Fibroblast of lung (primary cell): Measurements from ENCODE around the gene MORC1. TPM values are rescaled to one million over a fixed set of nuclear protein-coding genes. Genes with fewer than 3 reads are reported as not detected.
A peak's percentile ranks its signal among the peaks of the same experiment; 100 is the strongest.

ENCODE experiments used
- DNase-seq, 2 donors: peaks; one replicate each; pipeline versions ENCODE4 v3.0.0 to v3.0.0-alpha.2; 2010; ENCODE audit warnings: low read depth in 2 of 2
- H2AFZ ChIP-seq: 2 replicates; pipeline ENCODE4 v1.5.1; 2012; ENCODE audit warnings: low read length, control low read depth, inconsistent platforms
- H3K27ac ChIP-seq: 2 replicates; pipeline ENCODE4 v1.5.1; 2011; ENCODE audit warnings: low read length, control low read depth; ENCODE audit not compliant: insufficient read depth
- H3K27me3 ChIP-seq: 2 replicates; pipeline ENCODE4 v1.5.1; 2011; ENCODE audit warnings: mild to moderate bottlenecking, low read length; ENCODE audit not compliant: control insufficient read depth, insufficient read depth
- H3K36me3 ChIP-seq: 2 replicates; pipeline ENCODE4 v1.5.1; 2011; ENCODE audit warnings: low read length; ENCODE audit not compliant: control insufficient read depth, insufficient read depth
- H3K4me1 ChIP-seq: 2 replicates; pipeline ENCODE4 v1.5.1; 2011; ENCODE audit warnings: low read length; ENCODE audit not compliant: control insufficient read depth, insufficient read depth; ENCODE audit errors: extremely low read depth
- H3K4me2 ChIP-seq: 2 replicates; pipeline ENCODE4 v1.5.1; 2011; ENCODE audit warnings: low read length, control low read depth; ENCODE audit not compliant: insufficient read depth; ENCODE audit errors: extremely low read depth
- H3K4me3 ChIP-seq, 4 experiments: fragments of 200-600 bp in 1 of 4; sonication (generic) in 1 of 4; replicated peaks in 1 of 4; 2 replicates each; pipeline ENCODE4 v1.5.1; 2011 to 2016; ENCODE audit warnings: low read length in 4 of 4, low read depth in 3 of 4, mild to moderate bottlenecking in 3 of 4, control low read depth in 2 of 4, inconsistent platforms in 1 of 4, mixed read lengths in 1 of 4; ENCODE audit not compliant: insufficient read depth in 1 of 4; ENCODE audit errors: control extremely low read depth in 1 of 4
- H3K79me2 ChIP-seq: 2 replicates; pipeline ENCODE4 v1.5.1; 2012; ENCODE audit warnings: mild to moderate bottlenecking, low read length, inconsistent platforms; ENCODE audit not compliant: control insufficient read depth, insufficient read depth
- H3K9ac ChIP-seq: 2 replicates; pipeline ENCODE4 v1.5.1; 2011; ENCODE audit warnings: mild to moderate bottlenecking, low read length, control low read depth; ENCODE audit not compliant: insufficient read depth
- H3K9me3 ChIP-seq: 2 replicates; pipeline ENCODE4 v1.5.1; 2012; ENCODE audit warnings: low read depth, low read length; ENCODE audit not compliant: control insufficient read depth, insufficient read depth
- H4K20me1 ChIP-seq: 2 replicates; pipeline ENCODE4 v1.5.1; 2011; ENCODE audit warnings: low read length; ENCODE audit not compliant: control insufficient read depth, insufficient read depth; ENCODE audit errors: extremely low read depth
- EZH2 ChIP-seq: IDR thresholded peaks from 2 replicates; pipeline ENCODE4 v1.5.1; 2012; ENCODE audit warnings: low read length, control low read depth, mild to moderate bottlenecking; ENCODE audit errors: missing control alignments
- polyA plus RNA-seq, 2 donors: library from polyadenylated mRNA; depleted of rRNA in 1 of 2; stranded (reverse) in 1 of 2; unstranded in 1 of 2; fragments of >200 nt; gene quantifications; 2 replicates each; pipeline ENCODE4 v1.2.1, GENCODE V29; 2011 to 2012; ENCODE audit warnings: missing spikeins in 1 of 2
- total RNA-seq: library from RNA; depleted of rRNA; stranded (reverse); fragments of >200 nt; gene quantifications from 2 replicates; pipeline ENCODE4 v1.2.1, GENCODE V29; 2014
- TF ChIP-seq, protein P1 (sequence below), 2 donors: IDR thresholded peaks in 1 of 2; conservative IDR thresholded peaks in 1 of 2; 1 replicate in 1 of 2; 2 replicates in 1 of 2; pipeline ENCODE4 v1.5.1; 2011 to 2012; ENCODE audit warnings: low read length in 2 of 2, control low read depth in 1 of 2, inconsistent platforms in 1 of 2, low read depth in 1 of 2, mild to moderate bottlenecking in 1 of 2

MORC1 gene
- total and polyA plus RNA-seq, 2 donors (not counting 1 experiment from before 2014, with no cell fraction given) = not detected

DNA sequence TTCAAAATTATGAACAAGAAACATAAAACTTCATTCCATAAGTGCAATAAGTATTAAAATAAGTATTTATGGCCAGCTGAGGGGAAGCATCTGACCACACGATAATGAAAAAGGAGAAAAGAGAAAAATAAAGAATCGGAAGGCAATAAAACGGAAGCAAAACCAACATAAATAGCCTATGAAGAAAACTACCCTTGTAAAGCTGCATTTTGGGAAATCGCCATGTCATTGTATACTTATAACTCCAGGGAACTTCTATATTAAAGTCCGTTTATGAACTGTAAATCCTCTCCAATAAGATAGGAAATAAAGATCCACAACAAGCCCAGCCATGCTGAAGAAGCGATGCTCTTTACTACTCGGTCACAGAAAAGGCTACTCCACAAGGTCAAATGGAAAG lies 47.7 kb downstream of the MORC1 start:
- Histone ChIP-seq H4K20me1 (no peaks in the 10 kb centered on the region), H3K4me2 (no peak overlapping the region), H2AFZ (no peak overlapping the region), H3K36me3 (no peaks in the 10 kb centered on the region), H3K79me2 (no peaks in the 10 kb centered on the region), H3K27me3 (no peaks in the 10 kb centered on the region), H3K4me3 (no peak overlapping the region), H3K4me1 (no peaks in the 10 kb centered on the region), H3K9ac (no peak overlapping the region), H3K9me3 (no peaks in the 10 kb centered on the region), H3K27ac (no peak overlapping the region)
- no peak for DNase-seq
- TF ChIP-seq EZH2 = no peak
- TF ChIP-seq, protein P1, sequence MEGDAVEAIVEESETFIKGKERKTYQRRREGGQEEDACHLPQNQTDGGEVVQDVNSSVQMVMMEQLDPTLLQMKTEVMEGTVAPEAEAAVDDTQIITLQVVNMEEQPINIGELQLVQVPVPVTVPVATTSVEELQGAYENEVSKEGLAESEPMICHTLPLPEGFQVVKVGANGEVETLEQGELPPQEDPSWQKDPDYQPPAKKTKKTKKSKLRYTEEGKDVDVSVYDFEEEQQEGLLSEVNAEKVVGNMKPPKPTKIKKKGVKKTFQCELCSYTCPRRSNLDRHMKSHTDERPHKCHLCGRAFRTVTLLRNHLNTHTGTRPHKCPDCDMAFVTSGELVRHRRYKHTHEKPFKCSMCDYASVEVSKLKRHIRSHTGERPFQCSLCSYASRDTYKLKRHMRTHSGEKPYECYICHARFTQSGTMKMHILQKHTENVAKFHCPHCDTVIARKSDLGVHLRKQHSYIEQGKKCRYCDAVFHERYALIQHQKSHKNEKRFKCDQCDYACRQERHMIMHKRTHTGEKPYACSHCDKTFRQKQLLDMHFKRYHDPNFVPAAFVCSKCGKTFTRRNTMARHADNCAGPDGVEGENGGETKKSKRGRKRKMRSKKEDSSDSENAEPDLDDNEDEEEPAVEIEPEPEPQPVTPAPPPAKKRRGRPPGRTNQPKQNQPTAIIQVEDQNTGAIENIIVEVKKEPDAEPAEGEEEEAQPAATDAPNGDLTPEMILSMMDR (conservative IDR thresholded peaks at IDR 0.05 in 1 of 2, IDR thresholded peaks at IDR 0.05 in 1 of 2; ENCODE audit: low read depth in 1 of 2, low read length in 2 of 2) = no peak

DNA sequence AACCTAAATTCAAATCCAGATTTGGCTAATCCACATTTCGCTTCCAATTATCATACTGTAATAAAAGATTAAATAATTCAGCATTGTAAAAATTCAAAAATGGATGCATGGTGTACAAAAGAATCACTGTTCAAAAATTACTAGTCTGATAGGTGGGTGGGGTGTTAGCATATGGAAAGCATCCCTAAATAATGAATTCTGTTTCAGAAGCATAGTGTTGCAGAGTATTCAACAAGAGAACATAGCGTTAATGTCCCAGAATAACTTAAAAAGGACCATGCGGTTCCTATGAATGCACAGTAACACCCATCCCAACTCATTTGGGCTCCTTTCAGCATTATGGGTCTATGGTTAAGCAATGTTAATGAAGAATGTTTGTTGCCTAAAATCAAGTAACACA lies 51.1 kb downstream of the MORC1 start:
- no peak for TF ChIP-seq EZH2
- TF ChIP-seq, protein P1 (conservative IDR thresholded peaks at IDR 0.05 in 1 of 2, IDR thresholded peaks at IDR 0.05 in 1 of 2; ENCODE audit: low read depth in 1 of 2, low read length in 2 of 2) = no peak
- Histone ChIP-seq H4K20me1 (no peaks in the 10 kb centered on the region), H3K9me3 (no peaks in the 10 kb centered on the region), H3K79me2 (no peaks in the 10 kb centered on the region), H3K27me3 (no peaks in the 10 kb centered on the region), H3K27ac (no peak overlapping the region), H2AFZ (no peak overlapping the region), H3K36me3 (no peaks in the 10 kb centered on the region), H3K4me3 (no peak overlapping the region), H3K9ac (no peak overlapping the region), H3K4me1 (no peaks in the 10 kb centered on the region), H3K4me2 (no peak overlapping the region)
- no peak for DNase-seq

DNA sequence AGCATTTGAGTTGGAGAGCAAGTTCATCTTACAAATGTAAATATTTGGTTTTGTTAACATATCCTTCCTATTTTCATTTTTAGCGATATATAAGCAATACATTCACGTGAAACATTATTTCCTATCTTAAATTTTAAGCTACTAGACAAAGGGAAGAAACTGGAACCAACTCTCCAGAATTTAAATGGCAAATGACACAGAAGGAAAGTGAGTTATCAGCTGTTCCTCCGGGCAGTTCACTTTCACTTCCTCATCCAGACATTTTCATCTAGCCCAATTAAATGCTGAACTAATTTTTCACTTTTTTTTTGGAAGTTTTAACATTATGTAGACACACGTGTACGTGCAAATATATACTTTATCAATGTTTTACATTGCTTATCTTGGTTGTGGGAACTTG lies 58.7 kb downstream of the MORC1 start:
- H3K9me3 ChIP-seq = no peaks in the 10 kb centered on the region
- TF ChIP-seq, protein P1 (conservative IDR thresholded peaks at IDR 0.05 in 1 of 2, IDR thresholded peaks at IDR 0.05 in 1 of 2; ENCODE audit: low read depth in 1 of 2, low read length in 2 of 2) = no peak
- no peak overlapping the region for H3K4me2 ChIP-seq

More for the DNA sequence above, 58.7 kb downstream of the MORC1 start:
- Histone ChIP-seq H2AFZ (no peak overlapping the region), H3K36me3 (no peaks in the 10 kb centered on the region), H3K4me1 (no peaks in the 10 kb centered on the region), H3K27me3 (no peaks in the 10 kb centered on the region), H3K4me3 (peak overlapping the region in 1 of 4 experiments; percentile 14), H3K27ac (no peak overlapping the region), H3K79me2 (no peaks in the 10 kb centered on the region), H4K20me1 (no peaks in the 10 kb centered on the region), H3K9ac (no peak overlapping the region)
- no peak for DNase-seq
